Measurements from ENCODE around the gene FMO3.

Gene FMO3

DNA sequence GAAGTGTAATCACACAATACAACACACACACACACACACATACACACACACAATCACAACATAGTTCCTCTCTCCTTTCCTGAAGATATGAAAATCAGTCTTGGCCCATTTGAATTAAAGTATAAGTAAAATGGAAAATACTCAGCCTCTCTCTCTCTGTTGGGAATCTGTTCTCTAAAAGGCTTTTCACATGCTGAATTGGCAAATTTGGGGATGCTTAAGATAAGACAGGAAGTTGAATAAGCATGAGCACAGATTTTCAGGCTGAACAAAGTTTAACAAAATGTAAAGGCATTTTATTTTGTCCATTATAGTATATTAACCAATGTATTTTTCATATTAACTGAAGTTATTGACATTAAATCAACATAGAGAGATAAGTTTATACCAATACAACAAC, 70.7 kb downstream of the FMO3 start:
- Histone ChIP-seq H3K27me3 (ENCODE audit: control insufficient read depth, insufficient read depth, low read length) (no peaks in the 10 kb centered on the region), H3K4me3 (ENCODE audit: low read depth, low read length) (no peak overlapping the region)

DNA sequence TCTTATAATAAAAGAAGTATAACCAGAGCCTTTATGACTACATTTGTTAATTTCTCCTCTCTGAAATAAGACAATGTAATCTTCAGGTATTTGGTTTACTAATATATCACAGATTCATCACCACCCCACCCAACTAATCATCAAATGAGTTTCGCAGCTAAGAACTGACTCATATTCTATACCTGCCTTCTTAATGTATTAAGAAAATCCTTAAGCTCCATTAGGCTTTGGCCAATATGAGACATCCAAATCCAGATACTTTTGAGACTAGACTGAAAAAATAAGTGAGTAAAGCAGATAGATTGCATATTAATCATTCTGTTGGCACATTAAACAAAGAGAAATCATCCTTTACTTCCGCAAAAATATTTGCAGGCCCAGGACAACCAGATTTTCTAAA, 75.7 kb downstream of the FMO3 start:
- Histone ChIP-seq H3K36me3 (ENCODE audit: control insufficient read depth, insufficient read depth, low read length) (no peaks in the 10 kb centered on the region), H3K9me3 (ENCODE audit: control insufficient read depth, insufficient read depth, low read length) (no peaks in the 10 kb centered on the region), H3K4me1 (ENCODE audit: control insufficient read depth, insufficient read depth, low read length) (no peaks in the 10 kb centered on the region), H3K27me3 (ENCODE audit: control insufficient read depth, insufficient read depth, low read length) (no peaks in the 10 kb centered on the region), H3K9ac (ENCODE audit: low read depth, low read length) (no peak overlapping the region), H3K4me3 (ENCODE audit: low read depth, low read length) (no peak overlapping the region)

More for the DNA sequence above, 70.7 kb downstream of the FMO3 start:
- H3K36me3 ChIP-seq (ENCODE audit: control insufficient read depth, insufficient read depth, low read length) = no peaks in the 10 kb centered on the region
- H3K4me1 ChIP-seq (ENCODE audit: control insufficient read depth, insufficient read depth, low read length) = no peaks in the 10 kb centered on the region
- no peaks in the 10 kb centered on the region for H3K9me3 ChIP-seq (ENCODE audit: control insufficient read depth, insufficient read depth, low read length)
- no peak overlapping the region for H3K9ac ChIP-seq (ENCODE audit: low read depth, low read length)

Data from iPS-15b (cell line).